Measurements from ENCODE around the gene SNRPF. TPM values are rescaled to one million over a fixed set of nuclear protein-coding genes. Genes with fewer than 3 reads are reported as not detected.

SNRPF gene
- total RNA-seq, 1 experiment from 2014 or later, result 50.3 TPM

DNA sequence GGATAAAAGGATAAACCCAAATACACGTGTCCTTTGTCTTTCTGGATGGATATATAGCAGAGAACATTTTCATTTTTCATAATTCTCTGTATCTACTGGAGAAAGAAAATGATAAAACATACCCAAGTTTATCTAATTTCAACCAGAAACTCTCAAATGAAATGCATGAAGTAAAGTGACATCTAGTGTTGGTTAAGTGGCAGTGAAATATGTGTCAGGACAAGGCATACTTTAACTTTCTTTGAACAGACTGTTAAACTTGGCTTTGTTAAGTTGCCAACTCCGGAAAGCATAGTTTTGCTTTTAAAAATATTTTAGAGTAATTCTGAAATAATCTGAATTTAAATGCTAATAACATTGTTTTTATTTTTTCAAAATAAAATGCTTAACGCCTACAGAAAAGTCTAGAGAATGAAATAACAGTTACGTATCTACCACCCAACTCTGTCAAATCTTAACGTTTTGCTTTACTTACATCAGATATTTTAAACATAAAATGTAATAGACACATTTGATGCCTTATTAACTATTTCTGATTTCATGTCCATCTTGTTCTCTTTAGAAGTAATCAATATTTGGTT, 43.0 kb upstream of the SNRPF start:
- Histone ChIP-seq H3K9me3 (ENCODE audit: insufficient read depth, low read depth) (peaks cover 3% of the 10 kb centered on the region; the same call in 1 of the 2 replicates), H3K27me3 (ENCODE audit: insufficient read depth, low read depth) (no peaks in the 10 kb centered on the region), H3K4me2 (no peak overlapping the region), H3K79me2 (ENCODE audit: low read depth) (no peaks in the 10 kb centered on the region), H3K9me2 (ENCODE audit: insufficient read depth) (no peaks in the 10 kb centered on the region), H3K4me3 (no peak overlapping the region), H3K4me1 (replicated peaks; ENCODE audit: insufficient read depth) (peaks cover 24% of the 10 kb centered on the region), H3K36me3 (ENCODE audit: low read depth) (no peaks in the 10 kb centered on the region), H3K27ac (peak overlapping the region; percentile 24; the same call in 1 of the 2 replicates), H4K20me1 (ENCODE audit: insufficient read depth) (no peaks in the 10 kb centered on the region), H3F3A (ENCODE audit: insufficient read depth, low read depth) (peaks cover 10% of the 10 kb centered on the region; the same call in 1 of the 2 replicates), H2AFZ (no peak overlapping the region)
- TF ChIP-seq, protein P1, sequence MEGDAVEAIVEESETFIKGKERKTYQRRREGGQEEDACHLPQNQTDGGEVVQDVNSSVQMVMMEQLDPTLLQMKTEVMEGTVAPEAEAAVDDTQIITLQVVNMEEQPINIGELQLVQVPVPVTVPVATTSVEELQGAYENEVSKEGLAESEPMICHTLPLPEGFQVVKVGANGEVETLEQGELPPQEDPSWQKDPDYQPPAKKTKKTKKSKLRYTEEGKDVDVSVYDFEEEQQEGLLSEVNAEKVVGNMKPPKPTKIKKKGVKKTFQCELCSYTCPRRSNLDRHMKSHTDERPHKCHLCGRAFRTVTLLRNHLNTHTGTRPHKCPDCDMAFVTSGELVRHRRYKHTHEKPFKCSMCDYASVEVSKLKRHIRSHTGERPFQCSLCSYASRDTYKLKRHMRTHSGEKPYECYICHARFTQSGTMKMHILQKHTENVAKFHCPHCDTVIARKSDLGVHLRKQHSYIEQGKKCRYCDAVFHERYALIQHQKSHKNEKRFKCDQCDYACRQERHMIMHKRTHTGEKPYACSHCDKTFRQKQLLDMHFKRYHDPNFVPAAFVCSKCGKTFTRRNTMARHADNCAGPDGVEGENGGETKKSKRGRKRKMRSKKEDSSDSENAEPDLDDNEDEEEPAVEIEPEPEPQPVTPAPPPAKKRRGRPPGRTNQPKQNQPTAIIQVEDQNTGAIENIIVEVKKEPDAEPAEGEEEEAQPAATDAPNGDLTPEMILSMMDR (conservative IDR thresholded peaks at IDR 0.05), result peak; percentile 87
- no peak for TF ChIP-seq EZH2 (IDR thresholded peaks at IDR 0.05; ENCODE audit: low read depth)
- intact Hi-C loops (cut with micrococcal nuclease; ENCODE audit: unreplicated experiment), result loop anchor here (1.0 to 2.0 kb wide), 3 partner anchors 43 to 233 kb away; partner anchors contain the start of gene SNRPF
- no TSS peak for BruUV-seq (replicated peaks)
- POLR2A ChIA-PET (ENCODE audit: unreplicated experiment), result no interaction called here
- peak in 1 of 2 experiments; percentile 59 for DNase-seq
- CTCF ChIA-PET, result interaction anchor here (0.5 to 1.2 kb wide), 2 partner anchors 27 to 170 kb away, joined by 3 to 4 read pairs; no protein-coding TSS in a partner anchor

DNA sequence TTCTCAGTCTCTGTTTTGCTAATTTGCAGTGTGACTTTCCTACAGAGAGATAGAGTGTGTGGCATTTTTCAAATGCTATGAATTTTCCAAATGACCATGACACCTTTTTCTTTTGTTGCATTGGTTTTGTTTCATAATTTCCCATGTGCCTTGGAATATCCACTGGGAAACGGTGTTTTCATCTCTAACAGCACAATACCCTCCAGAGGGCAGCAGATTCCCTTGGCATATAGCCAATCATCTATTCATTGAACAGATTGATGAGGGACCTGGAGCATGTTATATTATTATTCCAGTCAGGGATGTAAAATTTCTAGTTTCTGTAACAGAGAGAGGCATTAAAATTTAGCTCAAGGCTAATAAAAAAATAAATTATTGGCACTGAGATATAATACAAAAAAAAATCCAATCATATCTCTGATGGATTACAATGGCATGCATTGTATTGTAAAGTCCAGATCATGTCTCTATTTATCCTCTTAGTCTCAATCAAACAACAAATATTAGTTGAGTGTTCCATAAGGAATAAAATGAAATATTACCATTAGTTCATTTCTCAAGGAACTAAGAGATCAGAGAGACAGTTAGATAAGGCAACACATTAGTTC, 38.6 kb upstream of the SNRPF start:
- CTCF ChIA-PET, result no interaction called here
- H3F3A ChIP-seq (ENCODE audit: insufficient read depth, low read depth), result no peaks in the 10 kb centered on the region
- H3K9me3 ChIP-seq (ENCODE audit: insufficient read depth, low read depth), result no peaks in the 10 kb centered on the region
- H4K20me1 ChIP-seq (ENCODE audit: insufficient read depth), result no peaks in the 10 kb centered on the region
- no peaks in the 10 kb centered on the region for H3K9me2 ChIP-seq (ENCODE audit: insufficient read depth)
- H3K27me3 ChIP-seq (ENCODE audit: insufficient read depth, low read depth), result no peaks in the 10 kb centered on the region
- H3K4me1 ChIP-seq (replicated peaks; ENCODE audit: insufficient read depth), result peaks cover 4% of the 10 kb centered on the region
- BruUV-seq (replicated peaks), result no TSS peak
- POLR2A ChIA-PET (ENCODE audit: unreplicated experiment), result interaction anchor here (0.6 kb wide), 1 partner anchor 747 kb away, joined by 21 read pairs; the partner anchor contains the start of gene NR2C1
- intact Hi-C loops (cut with micrococcal nuclease; ENCODE audit: unreplicated experiment), result no loop called here
- H3K36me3 ChIP-seq (ENCODE audit: low read depth), result no peaks in the 10 kb centered on the region
- H3K79me2 ChIP-seq (ENCODE audit: low read depth), result no peaks in the 10 kb centered on the region
- no peak overlapping the region for H3K4me3 ChIP-seq
- no peak overlapping the region for H2AFZ ChIP-seq
- no peak overlapping the region for H3K4me2 ChIP-seq
- no peak for TF ChIP-seq EZH2 (IDR thresholded peaks at IDR 0.05; ENCODE audit: low read depth)
- TF ChIP-seq, protein P1 (conservative IDR thresholded peaks at IDR 0.05), result peak; percentile 69
- DNase-seq, result peak in 1 of 2 experiments; percentile 46
- no peak overlapping the region for H3K27ac ChIP-seq

- no peak overlapping the region for H3K4me3 ChIP-seq
- POLR2A ChIA-PET (ENCODE audit: unreplicated experiment), result no interaction called here
- no peak for TF ChIP-seq EZH2 (IDR thresholded peaks at IDR 0.05; ENCODE audit: low read depth)
- TF ChIP-seq, protein P1 (conservative IDR thresholded peaks at IDR 0.05), result no peak
- no peak for DNase-seq
- no peaks in the 10 kb centered on the region for H3K9me3 ChIP-seq (ENCODE audit: insufficient read depth, low read depth)
- H3K4me1 ChIP-seq (replicated peaks; ENCODE audit: insufficient read depth), result no peaks in the 10 kb centered on the region
- H3F3A ChIP-seq (ENCODE audit: insufficient read depth, low read depth), result 0 out of 2 replicates have a peak, but pooled peaks cover 4% of the 10 kb centered on the region
- intact Hi-C loops (cut with micrococcal nuclease; ENCODE audit: unreplicated experiment), result no loop called here
- no peak overlapping the region for H2AFZ ChIP-seq
- no TSS peak for BruUV-seq (replicated peaks)
- no peaks in the 10 kb centered on the region for H3K79me2 ChIP-seq (ENCODE audit: low read depth)
- H3K27me3 ChIP-seq (ENCODE audit: insufficient read depth, low read depth), result no peaks in the 10 kb centered on the region
- H3K9me2 ChIP-seq (ENCODE audit: insufficient read depth), result no peaks in the 10 kb centered on the region; the same call in 1 of the 2 replicates
- H3K36me3 ChIP-seq (ENCODE audit: low read depth), result no peaks in the 10 kb centered on the region
- CTCF ChIA-PET, result no interaction called here
- H3K27ac ChIP-seq, result no peak overlapping the region
- H3K4me2 ChIP-seq, result no peak overlapping the region
- H4K20me1 ChIP-seq (ENCODE audit: insufficient read depth), result no peaks in the 10 kb centered on the region; the same call in 1 of the 2 replicates
Observed at GRCh38 chr12:95829395-95829794, 29.4 kb upstream of the SNRPF start.

Measured in PC-9 (cell line).